ENCODE data around the gene CEP68.
"Not testable (repeated sequence)": the region's sequence is repeated elsewhere in the genome, so short reads cannot be mapped to it uniquely, and the experiment has no call there.

Gene CEP68

DNA sequence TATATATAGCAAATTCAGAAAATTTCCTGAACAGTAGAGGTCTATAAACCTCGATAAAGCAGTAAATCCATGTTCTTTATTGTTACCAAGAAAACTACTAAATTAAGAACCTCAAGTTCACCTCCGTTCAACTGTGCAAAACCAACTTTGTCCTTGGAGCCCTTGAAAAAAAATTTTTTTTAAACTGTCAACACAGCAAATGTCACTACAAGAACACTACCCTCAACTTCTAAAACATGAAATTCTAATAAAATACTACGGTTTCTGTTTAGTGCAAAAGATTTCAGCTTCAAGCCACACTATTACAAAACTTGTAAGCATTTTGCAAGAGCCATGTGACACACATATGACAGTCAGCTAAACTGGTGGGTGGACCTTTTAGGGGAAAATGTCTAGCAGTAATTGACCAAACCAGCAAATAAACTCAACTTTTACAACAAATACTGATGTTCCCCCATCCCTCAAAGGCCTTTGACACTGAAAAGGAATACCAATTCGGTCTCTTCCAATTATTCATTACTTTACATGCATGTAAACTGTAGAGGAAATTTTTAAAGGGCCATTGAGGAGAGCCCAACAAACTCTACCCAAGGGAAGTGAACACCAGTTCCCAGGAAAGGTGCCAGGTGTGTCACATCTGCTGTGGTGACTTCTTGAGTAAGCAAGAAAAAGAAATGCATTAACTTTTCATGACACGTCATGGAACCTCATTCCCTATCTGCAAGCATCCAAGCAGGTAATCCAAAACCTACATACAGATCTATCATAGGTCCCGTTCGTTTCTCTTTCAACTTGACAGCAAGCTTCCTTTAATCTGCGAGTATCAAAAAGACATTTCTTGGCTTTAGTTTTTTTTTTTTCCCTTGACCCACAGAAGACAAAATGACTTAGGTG is 72.3 kb downstream of the CEP68 start:
- Histone ChIP-seq H3K27ac (ENCODE audit: low read depth, low read length) (peak overlapping the region; percentile 99), H3K4me1 (ENCODE audit: control insufficient read depth in 1 of 2, insufficient read depth in 2 of 2, low read length in 2 of 2) (peaks cover 33 to 39% of the 10 kb centered on the region in 2 donors), H3K27me3 (ENCODE audit: control insufficient read depth in 1 of 2, insufficient read depth in 2 of 2, low read length in 2 of 2) (no peaks in the 10 kb centered on the region), H3K4me3 (ENCODE audit: low read depth in 1 of 2, low read length in 2 of 2) (peak overlapping the region; percentile 85 to 97), H3K36me3 (ENCODE audit: control insufficient read depth in 1 of 2, insufficient read depth in 2 of 2, low read length in 2 of 2) (no peaks in the 10 kb centered on the region), H3K9ac (ENCODE audit: low read depth in 1 of 2, low read length in 2 of 2) (peak overlapping the region; percentile 85 to 100), H3K9me3 (ENCODE audit: control insufficient read depth in 1 of 2, low read length in 2 of 2) (no peaks in the 10 kb centered on the region)

DNA sequence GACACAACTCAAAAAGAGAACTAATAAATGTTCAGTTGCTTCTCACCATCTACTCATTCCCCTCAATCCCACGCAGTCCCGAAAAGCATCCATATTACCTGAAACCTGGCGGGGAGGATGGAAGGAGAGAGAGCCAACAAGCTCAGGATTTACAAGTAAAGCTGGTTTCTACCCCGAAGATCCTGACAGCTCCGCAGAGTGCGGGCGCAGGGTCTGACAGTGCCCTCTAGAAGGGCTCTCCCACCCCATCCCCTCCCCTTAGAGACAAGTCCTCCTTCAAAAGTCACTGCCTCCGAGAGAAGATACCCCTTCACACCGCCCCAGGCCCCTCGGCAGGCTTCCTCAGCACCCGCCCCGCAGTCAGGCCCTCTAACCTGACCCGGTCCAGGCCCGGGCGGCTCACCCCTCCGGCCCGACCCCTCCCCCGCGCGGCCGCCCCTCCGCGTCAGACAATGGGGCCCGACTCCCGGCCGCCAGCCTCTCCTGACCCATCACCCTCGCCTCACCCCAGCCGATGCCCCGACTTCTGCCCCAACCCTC is 73.1 kb downstream of the CEP68 start:
- H3K4me1 ChIP-seq (ENCODE audit: control insufficient read depth in 1 of 2, insufficient read depth in 2 of 2, low read length in 2 of 2), result peaks cover 36 to 37% of the 10 kb centered on the region in 2 donors
- peak overlapping the region; percentile 99 for H3K27ac ChIP-seq (ENCODE audit: low read depth, low read length)
- no peaks in the 10 kb centered on the region for H3K36me3 ChIP-seq (ENCODE audit: control insufficient read depth in 1 of 2, insufficient read depth in 2 of 2, low read length in 2 of 2)
- no peaks in the 10 kb centered on the region for H3K27me3 ChIP-seq (ENCODE audit: control insufficient read depth in 1 of 2, insufficient read depth in 2 of 2, low read length in 2 of 2)
- peak overlapping the region; percentile 85 to 100 for H3K9ac ChIP-seq (ENCODE audit: low read depth in 1 of 2, low read length in 2 of 2)
- no peaks in the 10 kb centered on the region for H3K9me3 ChIP-seq (ENCODE audit: control insufficient read depth in 1 of 2, low read length in 2 of 2)
- H3K4me3 ChIP-seq (ENCODE audit: low read depth in 1 of 2, low read length in 2 of 2), result peak overlapping the region; percentile 85 to 97

DNA sequence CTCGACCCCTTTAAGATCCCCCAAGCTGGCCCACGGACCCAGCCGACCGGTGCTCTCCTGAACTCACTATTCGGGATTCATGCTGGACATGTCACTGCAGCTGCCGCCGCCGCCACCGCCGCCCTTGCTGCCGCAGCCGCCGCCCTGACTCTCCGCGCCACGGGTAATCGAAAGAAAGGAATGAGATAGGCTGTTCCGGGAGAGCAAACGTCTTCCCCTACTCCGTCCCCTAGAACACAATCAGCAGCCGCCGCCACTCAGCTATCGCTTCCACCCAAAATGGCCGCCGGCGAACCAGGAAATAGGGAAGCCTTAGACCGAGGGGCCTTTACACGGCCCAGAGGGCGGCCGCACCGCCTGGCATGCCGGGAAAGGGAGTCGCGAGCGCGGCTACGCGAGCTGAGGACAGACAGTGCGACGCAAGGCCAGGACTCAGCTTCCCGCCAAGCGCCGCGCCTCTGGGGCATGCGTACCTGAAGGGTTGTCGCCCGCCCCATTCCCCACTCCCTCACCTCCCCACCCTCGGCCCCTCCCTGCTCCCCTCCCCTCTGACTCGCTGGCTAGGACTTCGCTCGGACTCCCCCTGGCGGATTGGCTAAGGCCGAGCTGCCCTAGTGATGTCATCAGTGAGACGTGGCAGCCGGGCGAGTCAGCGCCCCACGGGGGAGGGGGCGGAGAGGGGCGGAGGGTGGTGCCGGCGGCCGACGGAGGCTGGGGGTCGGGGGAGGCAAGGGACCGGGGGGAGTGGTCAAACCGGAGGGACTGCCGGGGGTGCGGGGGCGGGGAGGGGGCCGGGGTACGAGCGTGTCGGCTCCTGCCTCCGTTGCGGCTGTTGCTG is 73.8 kb downstream of the CEP68 start, which contains the start of gene RAB1A:
TSS of gene RAB1A (minus strand) at position 281 of the 838 bp plus-strand sequence. CDS start at position 90, 191 bp downstream.
- Histone ChIP-seq H3K4me3 (ENCODE audit: low read depth in 1 of 2, low read length in 2 of 2) (peak within 1 kb of the TSS; percentile 85 to 97), H3K9ac (ENCODE audit: low read depth in 1 of 2, low read length in 2 of 2) (peak within 1 kb of the TSS; percentile 85 to 100), H3K9me3 (ENCODE audit: control insufficient read depth in 1 of 2, low read length in 2 of 2) (no peaks in the 10 kb centered on the region), H3K36me3 (ENCODE audit: control insufficient read depth in 1 of 2, insufficient read depth in 2 of 2, low read length in 2 of 2) (no peaks in the 10 kb centered on the region), H3K27me3 (ENCODE audit: control insufficient read depth in 1 of 2, insufficient read depth in 2 of 2, low read length in 2 of 2) (no peaks in the 10 kb centered on the region), H3K4me1 (ENCODE audit: control insufficient read depth in 1 of 2, insufficient read depth in 2 of 2, low read length in 2 of 2) (peaks cover 31 to 32% of the 10 kb centered on the region in 2 donors), H3K27ac (ENCODE audit: low read depth, low read length) (peak within 1 kb of the TSS; percentile 99)

DNA sequence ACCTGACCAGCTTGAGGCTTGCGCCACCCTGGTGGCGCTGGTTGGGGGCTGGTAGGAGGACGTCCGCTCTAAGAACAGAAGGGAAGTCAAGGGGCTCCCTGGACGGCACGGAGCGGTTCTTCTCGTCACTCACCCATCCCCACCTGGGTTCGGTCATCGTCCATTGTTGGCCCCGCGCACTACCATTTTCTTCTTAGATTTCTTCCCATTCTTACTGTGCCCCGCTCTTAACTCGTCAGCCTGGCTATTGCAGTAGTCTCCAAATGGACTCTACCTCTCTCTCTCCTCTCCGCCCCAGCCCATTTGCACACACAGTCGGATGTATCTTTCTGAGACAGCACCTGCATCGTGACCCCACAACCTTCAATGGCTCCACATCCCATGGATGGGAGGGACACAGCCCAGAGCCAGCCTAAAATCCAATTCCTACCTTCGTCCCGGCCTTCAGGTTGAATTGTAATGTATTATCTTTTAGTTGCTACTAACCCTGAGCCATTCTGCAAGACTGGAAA is 74.5 kb downstream of the CEP68 start:
- Histone ChIP-seq H3K9ac (ENCODE audit: low read depth in 1 of 2, low read length in 2 of 2) (peak overlapping the region; percentile 82 to 91), H3K36me3 (ENCODE audit: control insufficient read depth in 1 of 2, insufficient read depth in 2 of 2, low read length in 2 of 2) (no peaks in the 10 kb centered on the region), H3K27ac (ENCODE audit: low read depth, low read length) (peak overlapping the region; percentile 91), H3K4me3 (ENCODE audit: low read depth in 1 of 2, low read length in 2 of 2) (peak overlapping the region; percentile 73 to 84), H3K4me1 (ENCODE audit: control insufficient read depth in 1 of 2, insufficient read depth in 2 of 2, low read length in 2 of 2) (peaks cover 25 to 28% of the 10 kb centered on the region in 2 donors), H3K9me3 (ENCODE audit: control insufficient read depth in 1 of 2, low read length in 2 of 2) (no peaks in the 10 kb centered on the region), H3K27me3 (ENCODE audit: control insufficient read depth in 1 of 2, insufficient read depth in 2 of 2, low read length in 2 of 2) (no peaks in the 10 kb centered on the region)

DNA sequence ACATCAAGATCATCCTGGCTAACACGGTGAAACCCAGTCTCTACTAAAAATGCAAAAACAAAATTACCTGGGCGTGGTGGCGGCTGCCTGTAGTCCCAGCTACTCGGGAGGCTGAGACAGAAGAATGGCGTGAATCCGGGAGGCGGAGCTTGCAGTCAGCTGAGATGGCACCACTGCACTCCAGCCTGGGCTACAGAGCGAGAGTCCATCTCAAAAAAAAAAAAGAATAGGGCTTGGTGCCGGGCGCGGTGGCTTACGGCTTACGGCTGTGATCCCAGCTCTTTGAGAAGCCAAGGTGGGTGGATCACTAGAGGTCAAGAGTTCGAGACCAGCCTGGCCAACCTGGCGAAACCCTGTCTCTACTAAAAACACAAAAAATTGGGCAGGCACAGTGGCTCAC is 76.7 kb downstream of the CEP68 start:
- not testable (repeated sequence) for H3K27me3 ChIP-seq (ENCODE audit: control insufficient read depth in 1 of 2, insufficient read depth in 2 of 2, low read length in 2 of 2); H3K27ac ChIP-seq (ENCODE audit: low read depth, low read length); H3K9me3 ChIP-seq (ENCODE audit: control insufficient read depth in 1 of 2, low read length in 2 of 2); H3K9ac ChIP-seq (ENCODE audit: low read depth in 1 of 2, low read length in 2 of 2); H3K36me3 ChIP-seq (ENCODE audit: control insufficient read depth in 1 of 2, insufficient read depth in 2 of 2, low read length in 2 of 2); H3K4me3 ChIP-seq (ENCODE audit: low read depth in 1 of 2, low read length in 2 of 2)
- H3K4me1 ChIP-seq (ENCODE audit: control insufficient read depth in 1 of 2, insufficient read depth in 2 of 2, low read length in 2 of 2), result peaks cover 16 to 17% of the 10 kb centered on the region in 2 donors

DNA sequence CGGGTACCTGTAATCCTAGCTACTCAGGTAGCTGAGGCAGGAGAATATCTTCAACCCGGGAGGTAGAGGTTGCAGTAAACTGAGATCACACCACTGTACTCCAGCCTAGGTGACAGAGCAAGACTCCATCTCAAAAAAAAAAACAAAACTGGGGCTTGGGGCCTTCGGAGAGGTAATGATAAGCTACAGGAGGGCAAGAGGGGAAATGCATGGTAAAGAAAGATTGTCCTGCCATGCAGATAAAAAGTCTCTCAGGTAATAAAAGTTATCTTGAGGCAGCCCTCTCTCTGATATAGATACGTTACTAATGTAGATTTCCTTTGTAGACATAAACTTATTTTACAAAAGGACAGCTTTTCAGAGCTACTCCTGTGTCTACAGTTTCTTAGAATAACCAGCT is 77.4 kb downstream of the CEP68 start:
- no peak overlapping the region for H3K27ac ChIP-seq (ENCODE audit: low read depth, low read length)
- H3K9me3 ChIP-seq (ENCODE audit: control insufficient read depth in 1 of 2, low read length in 2 of 2), result no peaks in the 10 kb centered on the region
- peaks cover 10 to 13% of the 10 kb centered on the region in 2 donors for H3K4me1 ChIP-seq (ENCODE audit: control insufficient read depth in 1 of 2, insufficient read depth in 2 of 2, low read length in 2 of 2)
- no peak overlapping the region for H3K4me3 ChIP-seq (ENCODE audit: low read depth in 1 of 2, low read length in 2 of 2)
- no peaks in the 10 kb centered on the region for H3K27me3 ChIP-seq (ENCODE audit: control insufficient read depth in 1 of 2, insufficient read depth in 2 of 2, low read length in 2 of 2)
- H3K36me3 ChIP-seq (ENCODE audit: control insufficient read depth in 1 of 2, insufficient read depth in 2 of 2, low read length in 2 of 2), result no peaks in the 10 kb centered on the region
- no peak overlapping the region for H3K9ac ChIP-seq (ENCODE audit: low read depth in 1 of 2, low read length in 2 of 2)

DNA sequence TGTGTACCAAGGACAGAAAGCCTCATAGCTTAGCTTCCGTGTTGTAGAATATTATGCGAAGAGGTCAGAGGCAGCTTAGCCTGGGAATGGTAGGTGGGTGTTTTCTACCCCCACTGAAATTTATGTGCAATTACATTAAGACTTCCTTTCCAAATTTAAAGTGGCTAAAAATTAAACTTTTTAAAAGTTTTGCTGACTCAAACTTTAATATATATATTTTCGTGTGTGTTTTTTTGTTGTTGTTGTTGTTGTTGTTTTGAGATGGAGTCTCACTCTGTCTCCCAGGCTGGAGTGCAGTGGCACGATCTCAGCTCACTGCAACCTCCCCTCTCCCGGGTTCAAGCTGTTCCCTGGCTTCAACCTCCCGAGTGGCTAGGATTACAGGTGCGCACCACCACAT is 77.9 kb downstream of the CEP68 start:
- Histone ChIP-seq H3K4me1 (ENCODE audit: control insufficient read depth in 1 of 2, insufficient read depth in 2 of 2, low read length in 2 of 2) (peaks cover 8 to 13% of the 10 kb centered on the region in 2 donors), H3K27me3 (ENCODE audit: control insufficient read depth in 1 of 2, insufficient read depth in 2 of 2, low read length in 2 of 2) (no peaks in the 10 kb centered on the region), H3K27ac (ENCODE audit: low read depth, low read length) (no peak overlapping the region), H3K4me3 (ENCODE audit: low read depth in 1 of 2, low read length in 2 of 2) (no peak overlapping the region), H3K9me3 (ENCODE audit: control insufficient read depth in 1 of 2, low read length in 2 of 2) (no peaks in the 10 kb centered on the region), H3K9ac (ENCODE audit: low read depth in 1 of 2, low read length in 2 of 2) (no peak overlapping the region), H3K36me3 (ENCODE audit: control insufficient read depth in 1 of 2, insufficient read depth in 2 of 2, low read length in 2 of 2) (no peaks in the 10 kb centered on the region)

DNA sequence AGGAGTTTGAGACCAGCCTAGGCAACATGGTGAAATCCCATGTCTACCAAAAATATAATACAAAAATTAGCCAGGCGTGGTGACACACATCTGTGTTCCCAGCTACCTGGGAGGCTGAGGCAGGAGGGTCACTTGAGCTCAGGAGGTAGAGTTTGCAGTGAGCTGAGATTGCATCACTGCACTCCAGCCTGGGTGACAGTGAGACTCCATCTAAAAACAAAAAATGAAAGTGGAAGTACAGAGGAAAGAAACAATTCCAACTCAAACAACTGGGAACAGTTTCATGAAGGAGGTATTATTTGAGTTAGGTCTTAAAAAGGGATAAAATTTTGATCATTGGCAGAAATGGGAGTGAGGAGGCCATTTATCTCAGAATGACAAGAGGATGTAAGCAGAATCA is 80.0 kb downstream of the CEP68 start:
- peaks cover 4 to 13% of the 10 kb centered on the region in 2 donors for H3K4me1 ChIP-seq (ENCODE audit: control insufficient read depth in 1 of 2, insufficient read depth in 2 of 2, low read length in 2 of 2)
- H3K27me3 ChIP-seq (ENCODE audit: control insufficient read depth in 1 of 2, insufficient read depth in 2 of 2, low read length in 2 of 2), result no peaks in the 10 kb centered on the region
- H3K4me3 ChIP-seq (ENCODE audit: low read depth in 1 of 2, low read length in 2 of 2), result no peak overlapping the region
- H3K9ac ChIP-seq (ENCODE audit: low read depth in 1 of 2, low read length in 2 of 2), result no peak overlapping the region
- no peak overlapping the region for H3K27ac ChIP-seq (ENCODE audit: low read depth, low read length)
- no peaks in the 10 kb centered on the region for H3K9me3 ChIP-seq (ENCODE audit: control insufficient read depth in 1 of 2, low read length in 2 of 2)
- no peaks in the 10 kb centered on the region for H3K36me3 ChIP-seq (ENCODE audit: control insufficient read depth in 1 of 2, insufficient read depth in 2 of 2, low read length in 2 of 2)
